Measurements from ENCODE around the gene OSTN. TPM values are rescaled to one million over a fixed set of nuclear protein-coding genes. Genes with fewer than 3 reads are reported as not detected.
A peak's percentile ranks its signal among the peaks of the same experiment; 100 is the strongest.
"Not testable (repeated sequence)": the region's sequence is repeated elsewhere in the genome, so short reads cannot be mapped to it uniquely, and the experiment has no call there.

The OSTN gene
- polyA plus RNA-seq, 3 donors from 2014 or later: not detected

- DNase-seq: no peak
- no peaks in the 10 kb centered on the region for H3K4me1 Mint-ChIP-seq
These were observed 62.2 kb downstream of the OSTN start for GRCh38 chr3:191261304-191261638.

DNA sequence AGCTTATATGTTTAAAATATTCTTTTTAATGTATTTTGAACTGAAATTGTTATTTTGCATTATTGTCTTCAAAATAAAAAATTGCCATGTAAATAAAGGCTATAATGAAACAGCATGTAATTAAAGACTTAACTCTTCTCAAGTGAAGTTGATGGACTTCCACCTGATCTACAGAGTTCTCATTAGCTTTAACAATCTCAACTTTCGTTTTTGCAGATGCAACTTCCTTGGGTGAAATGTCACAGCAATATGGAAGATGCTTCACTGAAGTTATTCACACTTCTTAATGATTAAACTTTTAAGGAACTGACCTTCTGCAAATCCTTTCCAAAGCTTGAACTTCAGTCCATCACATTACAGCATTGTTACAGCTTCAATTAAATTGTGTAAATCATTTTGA is 63.6 kb downstream of the OSTN start:
- DNase-seq: no peak
- Mint-ChIP-seq H3K4me1 (no peaks in the 10 kb centered on the region), H3K27ac (no peak overlapping the region), H3K9me3 (peaks cover 0 to 9% (median 0%) of the 10 kb centered on the region in 6 donors), H3K4me3 (no peak overlapping the region), H3K36me3 (no peaks in the 10 kb centered on the region), H3K27me3 (ENCODE audit: low read depth in 3 of 3) (no peaks in the 10 kb centered on the region)

More at GRCh38 chr3:191261304-191261638, 62.2 kb downstream of the OSTN start:
- Mint-ChIP-seq H3K27me3 (ENCODE audit: low read depth in 3 of 3) (no peaks in the 10 kb centered on the region), H3K4me3 (no peak overlapping the region), H3K36me3 (no peaks in the 10 kb centered on the region), H3K9me3 (peaks cover 0 to 2% (median 0%) of the 10 kb centered on the region in 6 donors), H3K27ac (no peak overlapping the region)

GRCh38 chr3:191263365-191263764 is 64.3 kb downstream of the OSTN start:
- peaks cover 0 to 9% (median 0%) of the 10 kb centered on the region in 6 donors for H3K9me3 Mint-ChIP-seq
- no peaks in the 10 kb centered on the region for H3K36me3 Mint-ChIP-seq
- no peak overlapping the region for H3K27ac Mint-ChIP-seq
- no peak for DNase-seq
- no peaks in the 10 kb centered on the region for H3K27me3 Mint-ChIP-seq (ENCODE audit: low read depth in 3 of 3)
- H3K4me1 Mint-ChIP-seq: no peaks in the 10 kb centered on the region
- H3K4me3 Mint-ChIP-seq: no peak overlapping the region

- no peak overlapping the region for H3K4me3 Mint-ChIP-seq
- H3K9me3 Mint-ChIP-seq: peaks cover 0 to 9% (median 0%) of the 10 kb centered on the region in 6 donors
- peaks cover 0 to under 1% of the 10 kb centered on the region in 2 donors for H3K4me1 Mint-ChIP-seq
- no peak for DNase-seq
- no peaks in the 10 kb centered on the region for H3K36me3 Mint-ChIP-seq
- H3K27ac Mint-ChIP-seq: no peak overlapping the region
- no peaks in the 10 kb centered on the region for H3K27me3 Mint-ChIP-seq (ENCODE audit: low read depth in 3 of 3)
These were observed 64.8 kb downstream of the OSTN start for GRCh38 chr3:191263850-191264249.

DNA sequence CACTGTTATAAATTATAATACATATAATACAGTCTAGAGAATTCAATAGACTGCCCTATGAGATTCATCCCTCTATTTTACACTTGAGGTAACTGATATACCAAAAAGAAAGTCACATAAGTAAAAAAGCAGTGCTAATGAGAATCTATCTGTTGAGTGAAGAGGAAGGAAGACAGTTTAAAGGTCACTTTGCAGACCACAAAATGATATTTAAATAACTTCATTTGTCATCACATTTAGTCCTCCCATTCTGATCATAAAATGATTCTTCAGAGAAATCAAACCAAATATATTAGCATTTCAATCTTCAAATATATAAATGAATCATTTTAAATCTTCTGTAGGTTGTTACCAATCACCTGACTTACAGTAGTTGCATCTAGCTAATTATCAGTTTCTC is 69.7 kb downstream of the OSTN start:
- Mint-ChIP-seq H3K4me1 (peaks cover 2 to 9% of the 10 kb centered on the region in 2 donors), H3K9me3 (peaks cover 0 to 13% (median 1%) of the 10 kb centered on the region in 6 donors), H3K27me3 (ENCODE audit: low read depth in 3 of 3) (peaks cover 0 to 2% (median 0%) of the 10 kb centered on the region in 3 donors), H3K27ac (no peak overlapping the region), H3K4me3 (no peak overlapping the region), H3K36me3 (no peaks in the 10 kb centered on the region)
- DNase-seq: no peak

GRCh38 chr3:191269289-191270085 is 70.4 kb downstream of the OSTN start:
- H3K4me3 Mint-ChIP-seq: no peak overlapping the region
- H3K27me3 Mint-ChIP-seq (ENCODE audit: low read depth in 3 of 3): peaks cover 0 to 2% (median 0%) of the 10 kb centered on the region in 3 donors
- H3K36me3 Mint-ChIP-seq: no peaks in the 10 kb centered on the region
- H3K27ac Mint-ChIP-seq: no peak overlapping the region
- peaks cover 2 to 9% of the 10 kb centered on the region in 2 donors for H3K4me1 Mint-ChIP-seq
- H3K9me3 Mint-ChIP-seq: peaks cover 0 to 13% (median 1%) of the 10 kb centered on the region in 6 donors
- DNase-seq: no peak

GRCh38 chr3:191275244-191275643 is 76.2 kb downstream of the OSTN start:
- not testable (repeated sequence) for H3K4me3 Mint-ChIP-seq, H3K9me3 Mint-ChIP-seq, H3K27ac Mint-ChIP-seq

GRCh38 chr3:191275751-191276150 is 76.7 kb downstream of the OSTN start:
- no peak for DNase-seq
- peaks cover 0 to 3% (median 3%) of the 10 kb centered on the region in 3 donors for H3K27me3 Mint-ChIP-seq (ENCODE audit: low read depth in 3 of 3)
- H3K36me3 Mint-ChIP-seq: no peaks in the 10 kb centered on the region
- H3K4me3 Mint-ChIP-seq: no peak overlapping the region
- no peaks in the 10 kb centered on the region for H3K4me1 Mint-ChIP-seq
- H3K27ac Mint-ChIP-seq: no peak overlapping the region
- H3K9me3 Mint-ChIP-seq: peaks cover 0 to 5% (median under 1%) of the 10 kb centered on the region in 6 donors

More at GRCh38 chr3:191275244-191275643, 76.2 kb downstream of the OSTN start:
- H3K27me3 Mint-ChIP-seq (ENCODE audit: low read depth in 3 of 3); H3K4me1 Mint-ChIP-seq; H3K36me3 Mint-ChIP-seq; DNase-seq: not testable (repeated sequence)

- no peak for DNase-seq
- no peak overlapping the region for H3K4me3 Mint-ChIP-seq
- no peak overlapping the region for H3K27ac Mint-ChIP-seq
- peaks cover 0 to 3% (median 2%) of the 10 kb centered on the region in 3 donors for H3K27me3 Mint-ChIP-seq (ENCODE audit: low read depth in 3 of 3)
- H3K9me3 Mint-ChIP-seq: peaks cover 0 to 2% (median under 1%) of the 10 kb centered on the region in 6 donors
- peaks cover 0 to 1% (median 0%) of the 10 kb centered on the region in 3 donors for H3K36me3 Mint-ChIP-seq
- no peaks in the 10 kb centered on the region for H3K4me1 Mint-ChIP-seq
These were observed 81.1 kb downstream of the OSTN start for GRCh38 chr3:191280111-191280510.

- Mint-ChIP-seq H3K27me3 (ENCODE audit: low read depth in 3 of 3) (peaks cover 0 to 2% (median 0%) of the 10 kb centered on the region in 3 donors), H3K4me3 (no peak overlapping the region), H3K27ac (no peak overlapping the region), H3K4me1 (no peaks in the 10 kb centered on the region), H3K36me3 (peaks cover 0 to 4% (median 0%) of the 10 kb centered on the region in 3 donors), H3K9me3 (peaks cover 0 to 5% (median 2%) of the 10 kb centered on the region in 6 donors)
- no peak for DNase-seq
These were observed 81.8 kb downstream of the OSTN start for GRCh38 chr3:191280882-191281281.

DNA sequence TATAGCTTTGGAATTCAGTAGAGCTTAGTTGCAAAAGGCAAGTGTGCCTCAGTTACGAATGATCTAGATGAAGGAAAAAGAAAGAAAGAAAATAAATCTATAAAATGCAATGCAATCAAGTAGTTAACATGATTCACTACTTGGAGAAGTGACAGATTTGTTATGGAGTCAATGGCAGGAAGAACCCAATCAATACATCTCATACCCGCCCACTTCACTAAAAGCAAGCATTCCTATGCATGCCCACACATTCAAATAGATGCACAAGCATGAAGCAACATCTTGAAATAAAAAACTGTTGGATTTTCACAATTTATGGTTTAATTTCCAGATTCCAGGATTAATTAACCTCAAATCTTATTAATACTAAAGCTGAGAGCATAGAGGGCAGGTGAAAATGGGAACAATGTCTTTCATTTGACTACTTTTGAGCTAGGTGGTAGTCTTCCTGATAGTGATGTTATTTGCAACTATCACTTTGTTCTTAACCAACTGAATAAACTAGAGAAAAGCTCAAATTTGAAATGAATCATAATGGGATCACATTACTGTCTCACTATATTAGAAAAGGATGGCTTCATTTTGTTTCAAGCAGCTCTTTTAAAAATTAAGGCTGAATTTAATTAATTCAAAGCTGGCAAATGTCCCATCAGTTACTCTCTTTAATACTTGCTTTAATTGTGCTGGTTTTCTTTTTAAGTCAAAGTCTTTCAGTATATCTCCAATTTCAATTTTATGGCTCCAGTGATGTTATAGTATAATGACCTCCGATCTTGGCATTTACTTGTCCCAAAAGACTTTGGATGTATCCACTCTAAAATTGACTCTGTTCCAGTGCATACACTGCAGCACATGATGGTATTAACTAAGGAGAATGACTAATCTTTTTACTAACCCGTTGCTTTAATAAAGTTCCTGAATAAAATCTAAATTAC is 83.5 kb downstream of the OSTN start:
- Mint-ChIP-seq H3K9me3 (peaks cover 0 to 5% (median 2%) of the 10 kb centered on the region in 6 donors), H3K4me1 (no peaks in the 10 kb centered on the region), H3K27ac (no peak overlapping the region), H3K27me3 (ENCODE audit: low read depth in 3 of 3) (peaks cover 0 to 2% (median 0%) of the 10 kb centered on the region in 3 donors), H3K4me3 (no peak overlapping the region), H3K36me3 (peaks cover 0 to 4% (median 0%) of the 10 kb centered on the region in 3 donors)
- no peak for DNase-seq

DNA sequence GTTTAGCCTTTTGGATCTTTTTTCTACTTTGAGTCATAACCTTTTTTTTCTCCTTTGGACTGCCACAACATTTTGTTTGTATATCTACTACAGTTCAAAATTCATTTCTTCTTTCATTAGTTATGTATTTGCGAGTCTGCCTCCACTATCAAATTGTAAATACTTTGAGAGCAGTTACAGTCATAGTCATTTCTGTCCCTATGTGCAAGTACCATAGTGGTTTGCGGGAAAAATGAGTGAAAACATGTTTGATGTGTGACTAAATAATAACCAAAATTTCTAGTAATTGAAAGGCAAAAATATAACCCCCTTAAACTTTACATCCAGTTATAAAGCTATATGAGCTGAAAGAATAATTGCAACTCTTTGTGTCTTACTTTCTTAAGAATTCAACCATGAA is 84.4 kb downstream of the OSTN start:
- Mint-ChIP-seq H3K4me1 (no peaks in the 10 kb centered on the region), H3K36me3 (peaks cover 0 to 4% (median 0%) of the 10 kb centered on the region in 3 donors), H3K9me3 (peaks cover 0 to 5% (median 2%) of the 10 kb centered on the region in 6 donors), H3K4me3 (no peak overlapping the region), H3K27me3 (ENCODE audit: low read depth in 3 of 3) (peaks cover 0 to 2% (median 0%) of the 10 kb centered on the region in 3 donors), H3K27ac (no peak overlapping the region)
- no peak for DNase-seq

GRCh38 chr3:191290311-191291025 is 91.4 kb downstream of the OSTN start:
- H3K4me3 Mint-ChIP-seq: peak overlapping the region in 4 of 5 donors; percentile 9 to 52 (median 45)
- peaks cover 0 to 2% (median 0%) of the 10 kb centered on the region in 3 donors for H3K27me3 Mint-ChIP-seq (ENCODE audit: low read depth in 3 of 3)
- H3K9me3 Mint-ChIP-seq: no peaks in the 10 kb centered on the region
- no peaks in the 10 kb centered on the region for H3K36me3 Mint-ChIP-seq
- peaks cover 9 to 16% of the 10 kb centered on the region in 2 donors for H3K4me1 Mint-ChIP-seq
- H3K27ac Mint-ChIP-seq: peak overlapping the region in 2 of 6 donors; percentile 5 to 41
- no peak for DNase-seq

All from immature natural killer cell (primary cell).